HEK293T (cell line): ENCODE data around the gene JOSD2.

Experiments used
- ELF4 ChIP-seq: fragments of 450-650 bp; IDR thresholded peaks from 2 replicates; pipeline ENCODE4 v1.6.1; 2017; ENCODE audit warnings: antibody characterized with exemption
- FOXM1 ChIP-seq: fragments of 450-650 bp; IDR thresholded peaks from 2 replicates; pipeline ENCODE4 v1.6.1; 2017; ENCODE audit warnings: mild to moderate bottlenecking, borderline replicate concordance
- HDGF ChIP-seq: fragments of 450-650 bp; IDR thresholded peaks from 2 replicates; pipeline ENCODE4 v1.6.1; 2017; ENCODE audit warnings: antibody characterized with exemption, borderline replicate concordance
- SP1 ChIP-seq: fragments of 450-650 bp; IDR thresholded peaks from 2 replicates; pipeline ENCODE4 v1.6.1; 2017
- SUZ12 ChIP-seq: fragments of 450-650 bp; IDR thresholded peaks from 2 replicates; pipeline ENCODE4 v1.6.1; 2016; ENCODE audit warnings: mild to moderate bottlenecking

GRCh38 chr19:50517704-50518075 lies 6.7 kb upstream of the JOSD2 start:
- TF ChIP-seq SUZ12, result no peak
- no peak for TF ChIP-seq SP1
- no peak for TF ChIP-seq FOXM1
- no peak for TF ChIP-seq HDGF
- no peak for TF ChIP-seq ELF4
